ENCODE measurements around the gene EPB42.
A peak's percentile ranks its signal among the peaks of the same experiment; 100 is the strongest.
"Not testable (repeated sequence)": the region's sequence is repeated elsewhere in the genome, so short reads cannot be mapped to it uniquely, and the experiment has no call there.

The EPB42 gene

DNA sequence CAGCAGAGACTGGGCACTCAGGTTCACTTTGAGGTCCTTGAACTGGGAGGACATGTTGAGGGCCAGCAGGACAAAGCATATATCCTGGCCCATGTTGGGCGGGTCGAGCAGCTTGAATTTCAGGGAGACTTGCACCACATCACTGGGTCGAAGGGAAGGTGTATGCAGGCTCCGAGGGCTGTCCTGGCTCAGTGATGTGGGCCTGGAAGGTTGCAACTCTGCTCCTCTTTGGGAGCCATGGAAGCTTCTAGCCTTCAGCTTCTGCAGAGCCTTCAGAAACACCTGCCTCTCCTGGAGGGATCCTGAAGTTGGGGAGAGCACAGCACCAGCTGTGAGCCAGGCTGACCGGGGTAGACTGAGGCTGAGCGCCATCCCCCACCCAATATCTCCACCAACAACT, 14.7 kb upstream of the EPB42 start:
- POLR2A ChIA-PET, result no interaction called here
- WGBS (ENCODE audit: insufficient coverage), result 92% methylated on average over 4 of the region's 6 CpGs

DNA sequence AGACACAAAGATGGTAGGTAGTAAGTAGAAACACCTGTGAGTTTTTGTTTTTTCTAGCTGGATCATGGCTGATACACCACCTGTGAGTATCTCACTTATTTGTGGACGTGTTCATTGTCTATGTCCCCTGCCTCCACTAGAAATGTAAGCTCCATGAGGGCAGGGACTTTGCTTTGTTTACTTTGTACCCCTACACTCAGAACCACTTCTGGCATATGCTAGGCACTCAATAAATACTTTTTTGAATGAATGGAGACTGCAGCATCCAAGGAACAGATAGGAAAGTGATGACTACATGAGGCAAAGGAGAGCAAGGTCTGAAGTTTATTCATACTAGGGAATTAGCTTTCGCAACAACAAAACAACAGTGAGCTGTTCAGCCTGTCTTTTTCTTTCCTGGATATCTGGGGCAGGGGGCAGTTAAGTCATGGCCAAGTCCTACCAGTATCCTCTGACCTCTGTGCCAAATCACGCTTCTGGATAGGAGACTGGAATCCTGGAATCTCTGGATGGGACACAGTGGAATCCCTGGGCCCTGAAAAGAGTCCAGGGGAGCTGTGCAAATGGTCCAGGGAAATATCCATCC, 11.6 kb upstream of the EPB42 start:
- Histone ChIP-seq H3K36me3 (ENCODE audit: control insufficient read depth in 4 of 4, insufficient read depth in 4 of 4, low read length in 3 of 4) (no peaks in the 10 kb centered on the region), H3K4me1 (ENCODE audit: control extremely low read depth in 1 of 4, control insufficient read depth in 4 of 4, insufficient read depth in 4 of 4, low read length in 3 of 4) (peaks cover 0 to 31% (median 9%) of the 10 kb centered on the region in 4 experiments), H3K27me3 (replicated peaks in 2 of 5; ENCODE audit: control insufficient read depth in 4 of 5, insufficient read depth in 5 of 5, low read length in 4 of 5) (peaks cover 0 to 15% (median 2%) of the 10 kb centered on the region in 5 experiments), H3K4me3 (ENCODE audit: control insufficient read depth in 1 of 7, extremely low read depth in 1 of 7, insufficient read depth in 4 of 7, low read depth in 2 of 7, low read length in 6 of 7) (no peak overlapping the region), H3K27ac (ENCODE audit: insufficient read depth in 1 of 2, low read depth in 1 of 2, low read length in 2 of 2, poor library complexity in 1 of 2, severe bottlenecking in 2 of 2) (no peak overlapping the region), H3K9me3 (ENCODE audit: control extremely low read depth in 1 of 5, control insufficient read depth in 4 of 5, insufficient read depth in 2 of 5, low read depth in 1 of 5, low read length in 4 of 5) (no peaks in the 10 kb centered on the region)
- 100% methylated on average over 3 of the region's 3 CpGs for WGBS (ENCODE audit: insufficient coverage)
- ChIA-PET CTCF (interaction anchor here (0.9 to 6.6 kb wide), 5 partner anchors 14 to 53 kb away, joined by 3 to 61 read pairs (median 4); no protein-coding TSS in a partner anchor), POLR2A (no interaction called here)
- no peak for DNase-seq

More for the DNA sequence above, 14.7 kb upstream of the EPB42 start:
- H3K36me3 ChIP-seq (ENCODE audit: control insufficient read depth in 4 of 4, insufficient read depth in 4 of 4, low read length in 3 of 4), result no peaks in the 10 kb centered on the region
- CTCF ChIA-PET, result interaction anchor here (0.7 to 4.9 kb wide), 4 partner anchors 10 to 33 kb away, joined by 3 to 19 read pairs (median 4); no protein-coding TSS in a partner anchor
- H3K27me3 ChIP-seq (replicated peaks in 2 of 5; ENCODE audit: control insufficient read depth in 4 of 5, insufficient read depth in 5 of 5, low read length in 4 of 5), result peaks cover 0 to 19% (median 0%) of the 10 kb centered on the region in 5 experiments
- no peak overlapping the region for H3K4me3 ChIP-seq (ENCODE audit: control insufficient read depth in 1 of 7, extremely low read depth in 1 of 7, insufficient read depth in 4 of 7, low read depth in 2 of 7, low read length in 6 of 7)
- DNase-seq, result no peak
- H3K9me3 ChIP-seq (ENCODE audit: control extremely low read depth in 1 of 5, control insufficient read depth in 4 of 5, insufficient read depth in 2 of 5, low read depth in 1 of 5, low read length in 4 of 5), result no peaks in the 10 kb centered on the region
- H3K4me1 ChIP-seq (ENCODE audit: control extremely low read depth in 1 of 4, control insufficient read depth in 4 of 4, insufficient read depth in 4 of 4, low read length in 3 of 4), result peaks cover 4 to 58% (median 30%) of the 10 kb centered on the region in 4 experiments
- no peak overlapping the region for H3K27ac ChIP-seq (ENCODE audit: insufficient read depth in 1 of 2, low read depth in 1 of 2, low read length in 2 of 2, poor library complexity in 1 of 2, severe bottlenecking in 2 of 2)

DNA sequence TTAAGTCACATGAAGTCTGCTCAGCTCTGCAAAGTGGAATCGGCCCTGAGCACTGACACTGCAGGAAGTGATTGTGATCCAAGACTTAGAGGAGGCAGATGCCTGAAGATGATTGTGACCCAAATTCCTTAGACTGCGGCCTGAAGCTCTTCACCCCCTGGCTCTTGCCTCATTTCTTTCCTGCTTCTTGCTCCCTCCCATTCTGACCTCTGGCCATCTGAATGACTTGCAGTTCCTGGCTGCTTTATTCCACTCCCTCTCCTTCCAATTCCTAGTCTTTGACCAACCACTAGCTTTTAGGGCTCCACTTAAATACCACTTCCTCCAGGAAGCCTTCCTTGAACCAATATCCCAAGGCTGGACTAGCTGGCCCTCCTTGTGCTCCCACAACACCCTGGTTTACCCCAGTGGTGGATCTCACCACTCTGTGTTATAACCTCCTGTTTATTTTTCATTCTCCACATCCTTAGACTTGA, 9.9 kb upstream of the EPB42 start:
- Histone ChIP-seq H3K9me3 (ENCODE audit: control extremely low read depth in 1 of 5, control insufficient read depth in 4 of 5, insufficient read depth in 2 of 5, low read depth in 1 of 5, low read length in 4 of 5) (no peaks in the 10 kb centered on the region), H3K27ac (ENCODE audit: insufficient read depth in 1 of 2, low read depth in 1 of 2, low read length in 2 of 2, poor library complexity in 1 of 2, severe bottlenecking in 2 of 2) (no peak overlapping the region), H3K36me3 (ENCODE audit: control insufficient read depth in 4 of 4, insufficient read depth in 4 of 4, low read length in 3 of 4) (no peaks in the 10 kb centered on the region), H3K4me1 (ENCODE audit: control extremely low read depth in 1 of 4, control insufficient read depth in 4 of 4, insufficient read depth in 4 of 4, low read length in 3 of 4) (peaks cover 0 to 16% (median 3%) of the 10 kb centered on the region in 4 experiments), H3K27me3 (replicated peaks in 2 of 5; ENCODE audit: control insufficient read depth in 4 of 5, insufficient read depth in 5 of 5, low read length in 4 of 5) (peaks cover 0 to 9% (median 2%) of the 10 kb centered on the region in 5 experiments), H3K4me3 (ENCODE audit: control insufficient read depth in 1 of 7, extremely low read depth in 1 of 7, insufficient read depth in 4 of 7, low read depth in 2 of 7, low read length in 6 of 7) (no peak overlapping the region)
- 10% methylated on average over 2 of the region's 2 CpGs for WGBS (ENCODE audit: insufficient coverage)
- POLR2A ChIA-PET, result no interaction called here
- peak in 2 of 3 donors; percentile 69 to 82 for DNase-seq
- CTCF ChIA-PET, result interaction anchor here (0.6 to 7.7 kb wide), 10 partner anchors 9 to 638 kb away, joined by 3 to 201 read pairs (median 6); partner anchors contain the start of gene TGM5

DNA sequence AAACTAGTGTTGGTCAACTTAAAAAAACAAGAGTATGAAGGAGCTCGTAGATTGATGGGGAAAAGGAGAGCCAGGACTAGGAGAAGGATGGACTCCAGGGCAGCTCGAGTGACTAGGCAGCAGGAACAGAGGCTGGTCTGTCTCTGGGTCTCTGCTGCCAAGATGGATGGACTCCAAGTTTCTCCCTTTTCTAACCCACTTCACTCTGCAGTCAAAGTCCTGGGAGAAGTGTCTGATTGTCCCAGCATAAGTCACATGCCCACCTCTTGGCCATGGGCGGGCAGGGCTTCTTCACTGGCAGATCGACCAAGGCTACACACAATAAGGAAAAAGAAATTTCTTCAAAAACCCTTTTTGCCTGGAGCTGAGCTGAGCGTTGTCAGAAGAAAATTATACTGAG, 9.2 kb upstream of the EPB42 start:
- H3K9me3 ChIP-seq (ENCODE audit: control extremely low read depth in 1 of 5, control insufficient read depth in 4 of 5, insufficient read depth in 2 of 5, low read depth in 1 of 5, low read length in 4 of 5), result no peaks in the 10 kb centered on the region
- no peaks in the 10 kb centered on the region for H3K36me3 ChIP-seq (ENCODE audit: control insufficient read depth in 4 of 4, insufficient read depth in 4 of 4, low read length in 3 of 4)
- no peak overlapping the region for H3K27ac ChIP-seq (ENCODE audit: insufficient read depth in 1 of 2, low read depth in 1 of 2, low read length in 2 of 2, poor library complexity in 1 of 2, severe bottlenecking in 2 of 2)
- no peak for DNase-seq
- POLR2A ChIA-PET, result no interaction called here
- H3K27me3 ChIP-seq (replicated peaks in 2 of 5; ENCODE audit: control insufficient read depth in 4 of 5, insufficient read depth in 5 of 5, low read length in 4 of 5), result peaks cover 0 to 3% (median 2%) of the 10 kb centered on the region in 5 experiments
- no peak overlapping the region for H3K4me3 ChIP-seq (ENCODE audit: control insufficient read depth in 1 of 7, extremely low read depth in 1 of 7, insufficient read depth in 4 of 7, low read depth in 2 of 7, low read length in 6 of 7)
- H3K4me1 ChIP-seq (ENCODE audit: control extremely low read depth in 1 of 4, control insufficient read depth in 4 of 4, insufficient read depth in 4 of 4, low read length in 3 of 4), result peaks cover 0 to 19% (median 5%) of the 10 kb centered on the region in 4 experiments
- WGBS (ENCODE audit: insufficient coverage), result 83% methylated on average over 2 of the region's 5 CpGs
- CTCF ChIA-PET, result interaction anchor here (0.8 to 7.7 kb wide), 6 partner anchors 10 to 56 kb away, joined by 3 to 201 read pairs (median 16); partner anchors contain the start of gene TGM5

- H3K27me3 ChIP-seq (replicated peaks in 2 of 5; ENCODE audit: control insufficient read depth in 4 of 5, insufficient read depth in 5 of 5, low read length in 4 of 5), result peaks cover 0 to 2% (median 0%) of the 10 kb centered on the region in 5 experiments
- no peak overlapping the region for H3K27ac ChIP-seq (ENCODE audit: insufficient read depth in 1 of 2, low read depth in 1 of 2, low read length in 2 of 2, poor library complexity in 1 of 2, severe bottlenecking in 2 of 2)
- no peak for DNase-seq
- no peaks in the 10 kb centered on the region for H3K36me3 ChIP-seq (ENCODE audit: control insufficient read depth in 4 of 4, insufficient read depth in 4 of 4, low read length in 3 of 4)
- no peak overlapping the region for H3K4me3 ChIP-seq (ENCODE audit: control insufficient read depth in 1 of 7, extremely low read depth in 1 of 7, insufficient read depth in 4 of 7, low read depth in 2 of 7, low read length in 6 of 7)
- POLR2A ChIA-PET, result no interaction called here
- H3K9me3 ChIP-seq (ENCODE audit: control extremely low read depth in 1 of 5, control insufficient read depth in 4 of 5, insufficient read depth in 2 of 5, low read depth in 1 of 5, low read length in 4 of 5), result no peaks in the 10 kb centered on the region
- CTCF ChIA-PET, result interaction anchor here (0.7 to 7.7 kb wide), 15 partner anchors 10 to 125 kb away, joined by 3 to 201 read pairs (median 16); partner anchors contain the start of genes CCNDBP1 and TGM5
- WGBS (ENCODE audit: insufficient coverage), result 98% methylated on average over 53 of the region's 57 CpGs
- peaks cover 0 to 13% (median 5%) of the 10 kb centered on the region in 4 experiments for H3K4me1 ChIP-seq (ENCODE audit: control extremely low read depth in 1 of 4, control insufficient read depth in 4 of 4, insufficient read depth in 4 of 4, low read length in 3 of 4)
Measured at GRCh38 chr15:43226436-43227305, 5.9 kb upstream of the EPB42 start.

GRCh38 chr15:43225950-43226255, 5.1 kb upstream of the EPB42 start:
- not testable (repeated sequence) for H3K27ac ChIP-seq (ENCODE audit: insufficient read depth in 1 of 2, low read depth in 1 of 2, low read length in 2 of 2, poor library complexity in 1 of 2, severe bottlenecking in 2 of 2); H3K4me3 ChIP-seq (ENCODE audit: control insufficient read depth in 1 of 7, extremely low read depth in 1 of 7, insufficient read depth in 4 of 7, low read depth in 2 of 7, low read length in 6 of 7); DNase-seq; H3K9me3 ChIP-seq (ENCODE audit: control extremely low read depth in 1 of 5, control insufficient read depth in 4 of 5, insufficient read depth in 2 of 5, low read depth in 1 of 5, low read length in 4 of 5); H3K27me3 ChIP-seq (replicated peaks in 2 of 5; ENCODE audit: control insufficient read depth in 4 of 5, insufficient read depth in 5 of 5, low read length in 4 of 5); H3K36me3 ChIP-seq (ENCODE audit: control insufficient read depth in 4 of 4, insufficient read depth in 4 of 4, low read length in 3 of 4)
- 81% methylated on average over 12 of the region's 12 CpGs for whole genome bisulfite sequencing (ENCODE audit: insufficient coverage)
- POLR2A ChIA-PET, result interaction anchor here (0.5 to 1.1 kb wide), 4 partner anchors 16 to 535 kb away, joined by 3 to 8 read pairs (median 3); no protein-coding TSS in a partner anchor
- H3K4me1 ChIP-seq (ENCODE audit: control extremely low read depth in 1 of 4, control insufficient read depth in 4 of 4, insufficient read depth in 4 of 4, low read length in 3 of 4), result peaks cover 0 to 18% (median 5%) of the 10 kb centered on the region in 4 experiments
- CTCF ChIA-PET, result interaction anchor here (0.6 to 7.7 kb wide), 21 partner anchors 9 to 1446 kb away, joined by 3 to 201 read pairs (median 10); partner anchors contain the start of genes CCNDBP1 and TGM5

Measured in common myeloid progenitor, CD34-positive (primary cell).